ENCODE results near the gene DOCK10. TPM values are rescaled to one million over a fixed set of nuclear protein-coding genes. Genes with fewer than 3 reads are reported as not detected.
"Not testable (repeated sequence)": the region's sequence is repeated elsewhere in the genome, so short reads cannot be mapped to it uniquely, and the experiment has no call there.

DOCK10 gene
- total RNA-seq, 1 donor from 2014 or later: 15.2 TPM

DNA sequence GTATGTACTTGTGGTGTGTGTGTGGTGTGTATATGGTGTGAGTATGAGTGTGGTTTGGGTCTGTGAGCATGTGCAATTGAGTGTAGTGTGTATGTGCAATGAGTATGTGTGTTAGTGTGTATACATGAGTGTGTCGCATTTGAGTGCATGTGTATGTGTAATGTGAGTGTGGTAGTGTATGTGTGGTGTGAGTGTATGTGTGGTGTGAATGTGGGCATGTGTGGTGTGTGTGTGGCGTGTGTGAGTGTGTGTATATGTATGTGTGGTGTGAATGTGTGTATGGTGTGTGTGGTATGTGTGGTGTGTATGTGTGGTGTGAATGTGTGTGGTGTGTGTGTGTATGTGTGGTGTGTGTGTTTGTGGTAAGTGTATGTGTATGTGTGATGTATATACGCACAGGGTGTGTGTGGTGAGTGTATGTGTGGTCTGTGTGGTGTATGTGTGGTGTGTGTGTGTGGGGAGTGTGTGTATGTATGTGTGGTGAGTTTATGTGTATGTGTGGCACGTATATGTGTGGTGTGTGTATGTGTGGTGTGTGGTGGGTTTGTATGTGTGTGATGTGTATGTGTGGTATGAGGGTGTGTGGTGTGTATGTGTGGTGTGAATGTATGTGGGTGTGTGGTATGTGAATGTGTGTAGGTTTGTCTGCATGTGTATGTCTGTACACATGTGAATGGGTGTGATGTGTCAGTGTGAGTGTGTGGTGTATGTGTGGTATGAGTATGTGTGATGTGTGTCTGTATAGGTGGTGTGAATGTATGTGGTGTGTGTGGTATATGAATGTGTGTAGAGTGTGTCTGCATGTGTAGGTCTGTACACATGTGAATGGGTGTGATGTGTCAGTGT, 123.4 kb downstream of the DOCK10 start:
- Mint-ChIP-seq H3K27me3 (ENCODE audit: unreplicated experiment) (no peaks in the 10 kb centered on the region), H3K4me3 (ENCODE audit: unreplicated experiment) (no peak overlapping the region), H3K36me3 (ENCODE audit: unreplicated experiment) (no peaks in the 10 kb centered on the region), H3K4me1 (ENCODE audit: unreplicated experiment) (peaks cover 21% of the 10 kb centered on the region), H3K27ac (ENCODE audit: unreplicated experiment) (no peak overlapping the region), H3K9me3 (ENCODE audit: unreplicated experiment) (no peaks in the 10 kb centered on the region)
- DNase-seq (ENCODE audit: extremely low spot score, unreplicated experiment): no peak
- TF ChIP-seq, protein P1, sequence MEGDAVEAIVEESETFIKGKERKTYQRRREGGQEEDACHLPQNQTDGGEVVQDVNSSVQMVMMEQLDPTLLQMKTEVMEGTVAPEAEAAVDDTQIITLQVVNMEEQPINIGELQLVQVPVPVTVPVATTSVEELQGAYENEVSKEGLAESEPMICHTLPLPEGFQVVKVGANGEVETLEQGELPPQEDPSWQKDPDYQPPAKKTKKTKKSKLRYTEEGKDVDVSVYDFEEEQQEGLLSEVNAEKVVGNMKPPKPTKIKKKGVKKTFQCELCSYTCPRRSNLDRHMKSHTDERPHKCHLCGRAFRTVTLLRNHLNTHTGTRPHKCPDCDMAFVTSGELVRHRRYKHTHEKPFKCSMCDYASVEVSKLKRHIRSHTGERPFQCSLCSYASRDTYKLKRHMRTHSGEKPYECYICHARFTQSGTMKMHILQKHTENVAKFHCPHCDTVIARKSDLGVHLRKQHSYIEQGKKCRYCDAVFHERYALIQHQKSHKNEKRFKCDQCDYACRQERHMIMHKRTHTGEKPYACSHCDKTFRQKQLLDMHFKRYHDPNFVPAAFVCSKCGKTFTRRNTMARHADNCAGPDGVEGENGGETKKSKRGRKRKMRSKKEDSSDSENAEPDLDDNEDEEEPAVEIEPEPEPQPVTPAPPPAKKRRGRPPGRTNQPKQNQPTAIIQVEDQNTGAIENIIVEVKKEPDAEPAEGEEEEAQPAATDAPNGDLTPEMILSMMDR (IDR thresholded peaks at IDR 0.05): no peak

DNA sequence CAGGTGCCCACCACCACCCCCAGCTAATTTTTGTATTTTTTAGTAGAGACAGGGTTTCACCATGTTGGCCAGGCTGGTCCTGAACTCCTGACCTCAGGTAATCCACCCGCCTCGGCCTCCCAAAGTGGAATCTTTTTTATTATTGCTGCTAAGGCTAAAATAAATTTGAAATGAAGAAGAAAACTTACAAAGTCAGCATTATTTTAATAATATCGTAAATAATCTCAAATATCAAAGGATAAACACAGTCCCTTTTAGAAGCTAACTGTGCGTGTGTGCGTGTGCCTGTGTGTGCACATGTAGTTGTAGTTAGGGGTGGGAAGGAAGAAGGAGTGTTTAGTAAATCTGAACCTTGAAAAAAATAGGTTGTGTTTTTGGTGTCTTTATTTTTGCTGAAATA, 125.0 kb downstream of the DOCK10 start:
- H3K4me3 Mint-ChIP-seq (ENCODE audit: unreplicated experiment); H3K27ac Mint-ChIP-seq (ENCODE audit: unreplicated experiment); DNase-seq (ENCODE audit: extremely low spot score, unreplicated experiment); H3K9me3 Mint-ChIP-seq (ENCODE audit: unreplicated experiment); H3K36me3 Mint-ChIP-seq (ENCODE audit: unreplicated experiment); H3K27me3 Mint-ChIP-seq (ENCODE audit: unreplicated experiment): not testable (repeated sequence)
- H3K4me1 Mint-ChIP-seq (ENCODE audit: unreplicated experiment): peaks cover 19% of the 10 kb centered on the region

DNA sequence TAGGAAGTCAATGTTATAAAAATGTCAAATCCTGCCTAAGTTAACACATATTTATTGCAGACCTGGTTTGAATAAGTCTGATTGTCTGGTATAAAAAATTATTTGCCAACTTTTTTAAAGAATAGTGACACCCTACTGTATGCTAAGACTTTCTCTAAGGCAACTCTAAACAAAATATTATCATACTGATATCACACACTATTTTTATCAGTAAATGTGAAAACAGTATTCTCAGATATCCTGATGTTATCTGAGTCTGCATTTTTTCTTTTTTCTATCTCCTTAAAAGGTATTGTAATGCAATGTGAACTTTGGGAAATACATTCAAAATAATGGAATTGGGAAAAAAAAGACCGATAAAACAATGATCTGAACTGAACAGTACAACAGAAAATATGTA, 127.1 kb downstream of the DOCK10 start:
- H3K27ac Mint-ChIP-seq (ENCODE audit: unreplicated experiment): peak overlapping the region; percentile 63
- peak overlapping the region; percentile 4 for H3K4me3 Mint-ChIP-seq (ENCODE audit: unreplicated experiment)
- TF ChIP-seq, protein P1 (IDR thresholded peaks at IDR 0.05): no peak
- H3K36me3 Mint-ChIP-seq (ENCODE audit: unreplicated experiment): no peaks in the 10 kb centered on the region
- H3K4me1 Mint-ChIP-seq (ENCODE audit: unreplicated experiment): peaks cover 33% of the 10 kb centered on the region
- H3K9me3 Mint-ChIP-seq (ENCODE audit: unreplicated experiment): no peaks in the 10 kb centered on the region
- H3K27me3 Mint-ChIP-seq (ENCODE audit: unreplicated experiment): no peaks in the 10 kb centered on the region
- DNase-seq (ENCODE audit: extremely low spot score, unreplicated experiment): no peak

DNA sequence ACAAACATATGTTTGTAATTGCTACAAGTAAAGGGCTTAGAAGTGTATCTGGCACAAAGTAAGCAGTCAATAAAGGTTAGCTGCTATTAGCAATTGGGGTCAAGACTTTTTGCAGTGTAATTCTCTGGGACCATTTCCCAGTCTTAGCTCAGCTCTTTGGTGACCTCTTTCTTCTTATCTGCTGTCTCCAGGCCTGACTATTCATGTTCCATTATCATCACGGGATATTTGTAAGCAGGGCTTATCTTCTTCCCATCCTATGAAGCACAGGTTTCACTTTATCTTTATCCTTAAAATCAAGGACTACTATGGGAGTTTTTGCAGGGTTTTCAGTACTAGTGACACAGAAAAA, 131.7 kb downstream of the DOCK10 start:
- H3K27ac Mint-ChIP-seq (ENCODE audit: unreplicated experiment): peak overlapping the region; percentile 98
- H3K4me3 Mint-ChIP-seq (ENCODE audit: unreplicated experiment): peak overlapping the region; percentile 45
- no peaks in the 10 kb centered on the region for H3K36me3 Mint-ChIP-seq (ENCODE audit: unreplicated experiment)
- TF ChIP-seq, protein P1 (IDR thresholded peaks at IDR 0.05): no peak
- peaks cover 46% of the 10 kb centered on the region for H3K4me1 Mint-ChIP-seq (ENCODE audit: unreplicated experiment)
- H3K27me3 Mint-ChIP-seq (ENCODE audit: unreplicated experiment): no peaks in the 10 kb centered on the region
- H3K9me3 Mint-ChIP-seq (ENCODE audit: unreplicated experiment): no peaks in the 10 kb centered on the region
- DNase-seq (ENCODE audit: extremely low spot score, unreplicated experiment): no peak

DNA sequence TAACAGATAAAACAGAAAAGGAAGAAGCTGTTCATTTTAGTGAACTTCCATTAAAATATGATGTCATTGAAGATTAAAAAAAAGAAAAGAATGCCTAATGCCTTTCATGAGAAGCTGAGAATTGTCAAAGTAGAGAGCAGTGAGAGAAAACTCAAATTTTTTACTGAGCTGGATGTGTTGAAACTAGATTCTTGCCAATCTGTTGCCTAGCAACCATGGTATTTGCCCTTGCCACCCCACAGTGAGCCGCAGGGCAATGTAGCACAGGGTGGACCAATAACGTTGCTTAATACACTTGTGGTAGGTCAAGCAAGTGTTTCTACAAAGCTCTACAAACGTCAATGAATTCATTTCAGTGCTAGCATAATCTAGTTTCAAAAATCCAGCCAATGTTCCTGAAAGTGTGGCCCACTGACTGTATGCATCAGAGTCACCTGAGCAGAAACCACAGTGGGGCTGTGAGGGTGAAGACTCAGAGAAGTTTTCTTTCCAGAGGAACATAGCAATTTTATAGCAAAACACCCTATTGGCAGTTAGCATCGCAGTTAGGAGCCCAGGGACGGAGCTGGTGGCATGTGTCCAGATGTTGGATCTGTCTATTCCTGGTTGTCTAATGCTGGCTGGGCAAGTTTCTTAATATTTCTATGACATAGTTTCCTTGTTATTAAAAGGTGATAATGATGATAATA, 132.2 kb downstream of the DOCK10 start:
- Mint-ChIP-seq H3K4me1 (ENCODE audit: unreplicated experiment) (peaks cover 40% of the 10 kb centered on the region), H3K27me3 (ENCODE audit: unreplicated experiment) (no peaks in the 10 kb centered on the region), H3K9me3 (ENCODE audit: unreplicated experiment) (no peaks in the 10 kb centered on the region), H3K36me3 (ENCODE audit: unreplicated experiment) (no peaks in the 10 kb centered on the region), H3K4me3 (ENCODE audit: unreplicated experiment) (peak overlapping the region; percentile 53), H3K27ac (ENCODE audit: unreplicated experiment) (peak overlapping the region; percentile 98)
- TF ChIP-seq, protein P1 (IDR thresholded peaks at IDR 0.05): no peak
- DNase-seq (ENCODE audit: extremely low spot score, unreplicated experiment): peak; percentile 94

All from osteocyte (in vitro differentiated cells).